HEK293T (cell line): ENCODE measurements around the gene SBK3.

Experiments
- ARNT ChIP-seq: fragments of 450-650 bp; IDR thresholded peaks from 2 replicates; pipeline ENCODE4 v1.6.1; 2017; ENCODE audit warnings: mild to moderate bottlenecking
- BHLHE40 ChIP-seq: fragments of 450-650 bp; IDR thresholded peaks from 2 replicates; pipeline ENCODE4 v1.6.1; 2016; ENCODE audit warnings: mild to moderate bottlenecking, moderate library complexity, borderline replicate concordance
- ELF4 ChIP-seq: fragments of 450-650 bp; IDR thresholded peaks from 2 replicates; pipeline ENCODE4 v1.6.1; 2017; ENCODE audit warnings: antibody characterized with exemption
- FOXK2 ChIP-seq: fragments of 450-650 bp; IDR thresholded peaks from 2 replicates; pipeline ENCODE4 v1.6.1; 2016; ENCODE audit warnings: mild to moderate bottlenecking
- FOXM1 ChIP-seq: fragments of 450-650 bp; IDR thresholded peaks from 2 replicates; pipeline ENCODE4 v1.6.1; 2017; ENCODE audit warnings: mild to moderate bottlenecking, borderline replicate concordance
- L3MBTL2 ChIP-seq: fragments of 450-650 bp; conservative IDR thresholded peaks from 2 replicates; pipeline ENCODE4 v1.6.1; 2016; ENCODE audit warnings: mild to moderate bottlenecking
- NFRKB ChIP-seq: fragments of 450-650 bp; IDR thresholded peaks from 2 replicates; pipeline ENCODE4 v1.6.1; 2016; ENCODE audit warnings: mild to moderate bottlenecking, moderate library complexity
- SP1 ChIP-seq: fragments of 450-650 bp; IDR thresholded peaks from 2 replicates; pipeline ENCODE4 v1.6.1; 2017
- SUZ12 ChIP-seq: fragments of 450-650 bp; IDR thresholded peaks from 2 replicates; pipeline ENCODE4 v1.6.1; 2016; ENCODE audit warnings: mild to moderate bottlenecking
- ZNF384 ChIP-seq: fragments of 450-650 bp; IDR thresholded peaks from 2 replicates; pipeline ENCODE4 v1.6.1; 2016
- TF ChIP-seq, protein P1 (sequence below): fragments of 450-650 bp; IDR thresholded peaks from 2 replicates; pipeline ENCODE4 v1.6.1; 2016

GRCh38 chr19:55536366-55536765 is 9.0 kb downstream of the SBK3 start:
- no peak for TF ChIP-seq BHLHE40
- no peak for TF ChIP-seq FOXK2
- TF ChIP-seq ARNT = no peak
- TF ChIP-seq, protein P1, sequence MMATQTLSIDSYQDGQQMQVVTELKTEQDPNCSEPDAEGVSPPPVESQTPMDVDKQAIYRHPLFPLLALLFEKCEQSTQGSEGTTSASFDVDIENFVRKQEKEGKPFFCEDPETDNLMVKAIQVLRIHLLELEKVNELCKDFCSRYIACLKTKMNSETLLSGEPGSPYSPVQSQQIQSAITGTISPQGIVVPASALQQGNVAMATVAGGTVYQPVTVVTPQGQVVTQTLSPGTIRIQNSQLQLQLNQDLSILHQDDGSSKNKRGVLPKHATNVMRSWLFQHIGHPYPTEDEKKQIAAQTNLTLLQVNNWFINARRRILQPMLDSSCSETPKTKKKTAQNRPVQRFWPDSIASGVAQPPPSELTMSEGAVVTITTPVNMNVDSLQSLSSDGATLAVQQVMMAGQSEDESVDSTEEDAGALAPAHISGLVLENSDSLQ = no peak
- TF ChIP-seq ELF4 = no peak
- TF ChIP-seq SP1 = no peak
- no peak for TF ChIP-seq ZNF384
- no peak for TF ChIP-seq SUZ12
- no peak for TF ChIP-seq FOXM1
- TF ChIP-seq NFRKB = no peak
- TF ChIP-seq L3MBTL2 = no peak
